Measurements from ENCODE around the gene TC2N. TPM values are rescaled to one million over a fixed set of nuclear protein-coding genes. Genes with fewer than 3 reads are reported as not detected.

Gene TC2N
- total RNA-seq, 2 donors from 2014 or later, result 17.3 to 19.5 TPM

- Mint-ChIP-seq H3K27ac (no peak overlapping the region), H3K4me1 (peaks cover 11% of the 10 kb centered on the region), H3K27me3 (ENCODE audit: insufficient read depth) (peaks cover 67% of the 10 kb centered on the region), H3K9me3 (no peaks in the 10 kb centered on the region), H3K36me3 (ENCODE audit: low read depth) (no peaks in the 10 kb centered on the region), H3K4me3 (no peak overlapping the region)
- WGBS, 2 experiments (ENCODE audit: insufficient coverage in 1 of 2, insufficient read length in 1 of 2), result 86 to 93% methylated on average over 8 to 9 of the region's 9 CpGs
- Histone ChIP-seq H3K27me3 (ENCODE audit: control insufficient read depth, insufficient read depth, low read length, poor library complexity, severe bottlenecking) (peaks cover 70% of the 10 kb centered on the region), H3K9ac (ENCODE audit: extremely low read depth, low read length, poor library complexity, severe bottlenecking) (no peak overlapping the region), H3K36me3 (ENCODE audit: control insufficient read depth, insufficient read depth, low read length) (no peaks in the 10 kb centered on the region), H3K4me3 (ENCODE audit: low read length) (no peak overlapping the region), H3K27ac (ENCODE audit: low read depth, low read length) (no peak overlapping the region), H3K9me3 (ENCODE audit: control insufficient read depth, low read length) (no peaks in the 10 kb centered on the region), H3K4me1 (ENCODE audit: control insufficient read depth, insufficient read depth, low read length) (peaks cover 4% of the 10 kb centered on the region)
- peak; percentile 36 for DNase-seq
- no peak for TF ChIP-seq CTCF (conservative IDR thresholded peaks at IDR 0.05)
These were observed 8.4 kb upstream of the TC2N start for GRCh38 chr14:91875525-91876286.

GRCh38 chr14:91873471-91874415 lies 6.4 kb upstream of the TC2N start:
- H3K27me3 Mint-ChIP-seq (ENCODE audit: insufficient read depth), result peaks cover 61% of the 10 kb centered on the region
- no peaks in the 10 kb centered on the region for H3K36me3 Mint-ChIP-seq (ENCODE audit: low read depth)
- H3K9me3 ChIP-seq (ENCODE audit: control insufficient read depth, low read length), result peaks cover 1% of the 10 kb centered on the region
- TF ChIP-seq CTCF (conservative IDR thresholded peaks at IDR 0.05), result no peak
- H3K4me3 Mint-ChIP-seq, result no peak overlapping the region
- peaks cover 21% of the 10 kb centered on the region for H3K4me1 Mint-ChIP-seq
- H3K4me1 ChIP-seq (ENCODE audit: control insufficient read depth, insufficient read depth, low read length), result peaks cover 8% of the 10 kb centered on the region
- no peak overlapping the region for H3K27ac Mint-ChIP-seq
- no peaks in the 10 kb centered on the region for H3K36me3 ChIP-seq (ENCODE audit: control insufficient read depth, insufficient read depth, low read length)
- no peak overlapping the region for H3K27ac ChIP-seq (ENCODE audit: low read depth, low read length)
- peaks cover 56% of the 10 kb centered on the region for H3K27me3 ChIP-seq (ENCODE audit: control insufficient read depth, insufficient read depth, low read length, poor library complexity, severe bottlenecking)
- DNase-seq, result no peak
- 92 to 93% methylated on average over 14 to 15 of the region's 15 CpGs for WGBS, 2 experiments (ENCODE audit: insufficient coverage in 1 of 2, insufficient read length in 1 of 2)
- no peak overlapping the region for H3K4me3 ChIP-seq (ENCODE audit: low read length)
- H3K9me3 Mint-ChIP-seq, result peaks cover 2% of the 10 kb centered on the region
- H3K9ac ChIP-seq (ENCODE audit: extremely low read depth, low read length, poor library complexity, severe bottlenecking), result no peak overlapping the region

GRCh38 chr14:91872517-91873470 lies 5.5 kb upstream of the TC2N start:
- peaks cover 3% of the 10 kb centered on the region for H3K36me3 Mint-ChIP-seq (ENCODE audit: low read depth)
- TF ChIP-seq CTCF (conservative IDR thresholded peaks at IDR 0.05), result no peak
- Histone ChIP-seq H3K36me3 (ENCODE audit: control insufficient read depth, insufficient read depth, low read length) (no peaks in the 10 kb centered on the region), H3K4me1 (ENCODE audit: control insufficient read depth, insufficient read depth, low read length) (peaks cover 8% of the 10 kb centered on the region), H3K27ac (ENCODE audit: low read depth, low read length) (no peak overlapping the region), H3K9me3 (ENCODE audit: control insufficient read depth, low read length) (peaks cover 7% of the 10 kb centered on the region), H3K4me3 (ENCODE audit: low read length) (no peak overlapping the region), H3K9ac (ENCODE audit: extremely low read depth, low read length, poor library complexity, severe bottlenecking) (no peak overlapping the region), H3K27me3 (ENCODE audit: control insufficient read depth, insufficient read depth, low read length, poor library complexity, severe bottlenecking) (peaks cover 47% of the 10 kb centered on the region)
- no peak overlapping the region for H3K27ac Mint-ChIP-seq
- H3K4me1 Mint-ChIP-seq, result peaks cover 21% of the 10 kb centered on the region
- WGBS, 2 experiments (ENCODE audit: insufficient coverage in 1 of 2, insufficient read length in 1 of 2), result 79 to 87% methylated on average over 7 to 15 of the region's 15 CpGs
- DNase-seq, result peak; percentile 46
- no peak overlapping the region for H3K4me3 Mint-ChIP-seq
- H3K27me3 Mint-ChIP-seq (ENCODE audit: insufficient read depth), result peaks cover 54% of the 10 kb centered on the region
- H3K9me3 Mint-ChIP-seq, result peaks cover 10% of the 10 kb centered on the region

Measured in endodermal cell (in vitro differentiated cells).